ENCODE data around the gene CCDC171. TPM values are rescaled to one million over a fixed set of nuclear protein-coding genes. Genes with fewer than 3 reads are reported as not detected.

Gene CCDC171
- total RNA-seq, 1 donor: 5.8 TPM

DNA sequence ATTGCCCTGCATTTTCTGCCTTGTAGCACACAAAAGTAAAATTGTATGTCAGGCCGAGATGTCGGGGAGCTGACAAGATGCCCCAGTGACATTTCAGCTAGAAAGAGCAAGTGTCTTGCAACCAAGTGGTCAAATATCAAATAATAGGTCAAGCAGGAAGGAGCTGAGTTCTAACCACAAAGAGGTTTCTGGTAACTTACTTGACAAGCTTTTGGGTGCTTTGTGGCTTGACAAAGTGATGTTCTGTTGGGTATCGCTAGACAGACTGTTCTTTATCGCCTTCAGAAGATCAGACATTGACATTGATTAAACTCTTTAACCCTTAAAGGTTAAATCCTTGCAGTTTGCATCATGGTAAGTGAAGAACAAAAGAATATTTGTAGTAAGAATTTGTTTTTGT is 419.9 kb downstream of the CCDC171 start:
- no peak overlapping the region for H3K4me2 ChIP-seq (ENCODE audit: insufficient read depth, low read length)
- no peaks in the 10 kb centered on the region for H3K27me3 ChIP-seq (ENCODE audit: insufficient read depth, low read length)
- TF ChIP-seq, protein P1, sequence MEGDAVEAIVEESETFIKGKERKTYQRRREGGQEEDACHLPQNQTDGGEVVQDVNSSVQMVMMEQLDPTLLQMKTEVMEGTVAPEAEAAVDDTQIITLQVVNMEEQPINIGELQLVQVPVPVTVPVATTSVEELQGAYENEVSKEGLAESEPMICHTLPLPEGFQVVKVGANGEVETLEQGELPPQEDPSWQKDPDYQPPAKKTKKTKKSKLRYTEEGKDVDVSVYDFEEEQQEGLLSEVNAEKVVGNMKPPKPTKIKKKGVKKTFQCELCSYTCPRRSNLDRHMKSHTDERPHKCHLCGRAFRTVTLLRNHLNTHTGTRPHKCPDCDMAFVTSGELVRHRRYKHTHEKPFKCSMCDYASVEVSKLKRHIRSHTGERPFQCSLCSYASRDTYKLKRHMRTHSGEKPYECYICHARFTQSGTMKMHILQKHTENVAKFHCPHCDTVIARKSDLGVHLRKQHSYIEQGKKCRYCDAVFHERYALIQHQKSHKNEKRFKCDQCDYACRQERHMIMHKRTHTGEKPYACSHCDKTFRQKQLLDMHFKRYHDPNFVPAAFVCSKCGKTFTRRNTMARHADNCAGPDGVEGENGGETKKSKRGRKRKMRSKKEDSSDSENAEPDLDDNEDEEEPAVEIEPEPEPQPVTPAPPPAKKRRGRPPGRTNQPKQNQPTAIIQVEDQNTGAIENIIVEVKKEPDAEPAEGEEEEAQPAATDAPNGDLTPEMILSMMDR (IDR thresholded peaks at IDR 0.05; ENCODE audit: extremely low read depth, low read depth, low read length): no peak
- H4K20me1 ChIP-seq (ENCODE audit: insufficient read depth, low read length): no peaks in the 10 kb centered on the region
- no peak overlapping the region for H3K4me3 ChIP-seq (ENCODE audit: insufficient read depth, low read length)
- H3K9me3 ChIP-seq (ENCODE audit: low read depth, low read length): no peaks in the 10 kb centered on the region
- H3K27ac ChIP-seq (ENCODE audit: low read depth, low read length): no peak overlapping the region
- no peaks in the 10 kb centered on the region for H3K79me2 ChIP-seq (ENCODE audit: insufficient read depth, low read length)
- DNase-seq (ENCODE audit: insufficient read length, low spot score, missing footprints): no peak
- H3K36me3 ChIP-seq (ENCODE audit: insufficient read depth, low read length): no peaks in the 10 kb centered on the region
- H2AFZ ChIP-seq (ENCODE audit: low read length): no peak overlapping the region
- no peaks in the 10 kb centered on the region for H3K4me1 ChIP-seq (ENCODE audit: insufficient read depth, low read length)

DNA sequence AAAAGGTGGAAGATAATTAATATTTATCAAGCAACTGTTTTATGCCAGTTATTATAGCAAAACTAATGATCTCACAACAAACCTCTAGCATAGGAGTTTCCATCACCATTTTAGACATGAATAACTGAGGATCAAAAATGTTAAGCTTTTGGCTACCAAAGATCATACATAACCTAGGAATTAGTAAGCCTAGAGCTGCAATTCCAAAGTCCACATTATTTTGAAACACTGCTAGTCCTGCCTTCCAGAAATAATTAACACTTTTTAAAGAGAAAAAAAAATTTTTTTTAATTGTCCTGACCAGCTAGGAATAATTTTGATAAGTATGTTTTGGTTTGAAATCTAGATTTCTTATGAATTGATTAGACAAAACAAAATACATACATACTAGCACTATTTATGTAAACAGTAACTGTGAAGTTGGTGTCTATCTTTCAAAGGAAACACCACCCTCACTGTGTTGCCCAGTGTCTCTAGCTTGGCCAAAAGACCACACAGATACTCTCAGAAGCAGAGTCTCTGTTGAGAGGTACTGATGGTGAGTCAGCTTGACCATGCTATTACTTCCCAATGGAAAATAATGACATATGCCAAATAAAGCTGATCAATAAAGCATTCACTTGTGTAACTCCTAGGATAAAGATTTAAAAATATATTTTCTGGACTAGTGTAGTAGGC is 422.4 kb downstream of the CCDC171 start:
- Histone ChIP-seq H3K27me3 (ENCODE audit: insufficient read depth, low read length) (no peaks in the 10 kb centered on the region), H3K36me3 (ENCODE audit: insufficient read depth, low read length) (no peaks in the 10 kb centered on the region), H3K4me3 (ENCODE audit: insufficient read depth, low read length) (no peak overlapping the region), H3K4me1 (ENCODE audit: insufficient read depth, low read length) (no peaks in the 10 kb centered on the region), H3K27ac (ENCODE audit: low read depth, low read length) (no peak overlapping the region), H3K9me3 (ENCODE audit: low read depth, low read length) (no peaks in the 10 kb centered on the region), H2AFZ (ENCODE audit: low read length) (no peak overlapping the region), H4K20me1 (ENCODE audit: insufficient read depth, low read length) (no peaks in the 10 kb centered on the region), H3K79me2 (ENCODE audit: insufficient read depth, low read length) (no peaks in the 10 kb centered on the region), H3K4me2 (ENCODE audit: insufficient read depth, low read length) (no peak overlapping the region)
- no peak for DNase-seq (ENCODE audit: insufficient read length, low spot score, missing footprints)
- TF ChIP-seq, protein P1 (IDR thresholded peaks at IDR 0.05; ENCODE audit: extremely low read depth, low read depth, low read length): no peak

DNA sequence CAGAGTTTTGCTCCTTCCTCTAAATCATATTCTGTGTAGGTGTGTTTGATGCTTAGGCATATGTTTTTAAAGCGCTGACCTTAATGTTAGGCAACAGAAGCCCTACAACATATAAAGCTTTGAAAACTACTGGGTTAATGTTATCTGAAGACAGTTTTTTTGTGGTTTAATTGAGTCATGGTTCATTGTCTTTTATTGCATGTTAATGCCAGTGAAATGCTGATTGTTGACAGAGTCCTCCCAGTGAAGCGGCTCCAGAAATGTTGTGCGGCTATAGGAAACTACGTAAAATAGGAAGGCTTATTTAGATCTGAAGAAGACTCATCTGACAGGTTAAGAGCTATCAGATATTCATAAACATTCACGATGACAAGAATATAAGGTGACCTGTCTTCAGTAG is 424.6 kb downstream of the CCDC171 start:
- H3K27ac ChIP-seq (ENCODE audit: low read depth, low read length): no peak overlapping the region
- H3K9me3 ChIP-seq (ENCODE audit: low read depth, low read length): no peaks in the 10 kb centered on the region
- H2AFZ ChIP-seq (ENCODE audit: low read length): no peak overlapping the region
- H3K4me1 ChIP-seq (ENCODE audit: insufficient read depth, low read length): no peaks in the 10 kb centered on the region
- DNase-seq (ENCODE audit: insufficient read length, low spot score, missing footprints): no peak
- H3K4me3 ChIP-seq (ENCODE audit: insufficient read depth, low read length): no peak overlapping the region
- no peaks in the 10 kb centered on the region for H4K20me1 ChIP-seq (ENCODE audit: insufficient read depth, low read length)
- H3K27me3 ChIP-seq (ENCODE audit: insufficient read depth, low read length): no peaks in the 10 kb centered on the region
- H3K79me2 ChIP-seq (ENCODE audit: insufficient read depth, low read length): no peaks in the 10 kb centered on the region
- H3K36me3 ChIP-seq (ENCODE audit: insufficient read depth, low read length): no peaks in the 10 kb centered on the region
- H3K4me2 ChIP-seq (ENCODE audit: insufficient read depth, low read length): no peak overlapping the region
- TF ChIP-seq, protein P1 (IDR thresholded peaks at IDR 0.05; ENCODE audit: extremely low read depth, low read depth, low read length): no peak

DNA sequence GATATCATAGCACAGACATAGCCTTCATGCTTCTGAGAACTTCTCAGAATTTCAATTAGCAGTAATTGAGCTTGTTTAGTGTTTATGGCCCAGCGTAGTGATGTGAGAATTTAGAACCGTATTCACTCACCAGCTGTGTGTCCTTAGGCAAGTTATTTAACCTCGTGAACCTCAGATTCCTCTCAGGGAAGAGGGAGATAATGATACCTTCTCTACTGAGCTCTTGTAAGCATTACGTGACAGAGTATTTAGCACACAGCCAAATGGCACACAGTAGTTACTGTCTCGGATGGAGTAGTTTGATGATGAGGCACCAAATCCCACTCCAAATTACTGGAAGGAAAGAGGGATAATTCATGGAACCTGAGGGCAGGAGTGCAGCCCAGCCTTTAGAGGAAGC is 429.3 kb downstream of the CCDC171 start:
- Histone ChIP-seq H4K20me1 (ENCODE audit: insufficient read depth, low read length) (no peaks in the 10 kb centered on the region), H3K4me3 (ENCODE audit: insufficient read depth, low read length) (no peak overlapping the region), H3K4me1 (ENCODE audit: insufficient read depth, low read length) (no peaks in the 10 kb centered on the region), H3K36me3 (ENCODE audit: insufficient read depth, low read length) (no peaks in the 10 kb centered on the region), H3K79me2 (ENCODE audit: insufficient read depth, low read length) (no peaks in the 10 kb centered on the region), H3K27me3 (ENCODE audit: insufficient read depth, low read length) (no peaks in the 10 kb centered on the region), H3K9me3 (ENCODE audit: low read depth, low read length) (no peaks in the 10 kb centered on the region), H3K4me2 (ENCODE audit: insufficient read depth, low read length) (no peak overlapping the region), H2AFZ (ENCODE audit: low read length) (no peak overlapping the region), H3K27ac (ENCODE audit: low read depth, low read length) (no peak overlapping the region)
- TF ChIP-seq, protein P1 (IDR thresholded peaks at IDR 0.05; ENCODE audit: extremely low read depth, low read depth, low read length): no peak
- no peak for DNase-seq (ENCODE audit: insufficient read length, low spot score, missing footprints)

All from osteoblast (primary cell).